ENCODE measurements around the gene NOL7. TPM values are rescaled to one million over a fixed set of nuclear protein-coding genes. Genes with fewer than 3 reads are reported as not detected.

The NOL7 gene
- total RNA-seq, 4 donors from 2014 or later, result 44.9 to 69.0 (median 63.8) TPM

DNA sequence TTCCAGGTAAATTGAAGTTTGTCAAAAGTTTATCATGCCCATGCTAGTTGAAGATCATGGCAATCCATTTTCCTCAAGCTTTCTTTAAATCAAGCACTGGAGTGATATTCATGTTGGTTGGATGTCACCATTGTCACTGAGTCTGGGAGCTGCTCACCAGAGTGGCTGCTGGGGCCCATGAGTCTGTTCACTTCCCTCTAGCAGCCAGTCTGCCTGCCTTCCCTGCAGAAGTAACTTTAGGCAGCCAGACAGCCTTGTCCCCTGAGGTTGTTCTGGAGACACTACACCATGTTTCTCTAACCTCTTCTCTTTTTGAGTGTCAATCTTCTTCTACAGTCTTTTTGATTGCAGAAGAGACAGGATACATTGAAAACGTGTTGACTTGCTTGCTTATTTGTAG lies 35.2 kb upstream of the NOL7 start:
- in situ Hi-C loops (cut with MboI; ENCODE audit: low sequenced_read_pairs in 4 of 4), result no loop called here
- Histone ChIP-seq H3K27me3 (no peaks in the 10 kb centered on the region), H3K27ac (peak overlapping the region in 2 of 4 donors; percentile 4 to 52), H3K4me3 (no peak overlapping the region), H3K9me3 (no peaks in the 10 kb centered on the region), H3K36me3 (peaks cover 0 to 32% of the 10 kb centered on the region in 2 donors), H3K4me1 (peaks cover 10 to 11% of the 10 kb centered on the region in 2 donors)
- TF ChIP-seq, protein P1, sequence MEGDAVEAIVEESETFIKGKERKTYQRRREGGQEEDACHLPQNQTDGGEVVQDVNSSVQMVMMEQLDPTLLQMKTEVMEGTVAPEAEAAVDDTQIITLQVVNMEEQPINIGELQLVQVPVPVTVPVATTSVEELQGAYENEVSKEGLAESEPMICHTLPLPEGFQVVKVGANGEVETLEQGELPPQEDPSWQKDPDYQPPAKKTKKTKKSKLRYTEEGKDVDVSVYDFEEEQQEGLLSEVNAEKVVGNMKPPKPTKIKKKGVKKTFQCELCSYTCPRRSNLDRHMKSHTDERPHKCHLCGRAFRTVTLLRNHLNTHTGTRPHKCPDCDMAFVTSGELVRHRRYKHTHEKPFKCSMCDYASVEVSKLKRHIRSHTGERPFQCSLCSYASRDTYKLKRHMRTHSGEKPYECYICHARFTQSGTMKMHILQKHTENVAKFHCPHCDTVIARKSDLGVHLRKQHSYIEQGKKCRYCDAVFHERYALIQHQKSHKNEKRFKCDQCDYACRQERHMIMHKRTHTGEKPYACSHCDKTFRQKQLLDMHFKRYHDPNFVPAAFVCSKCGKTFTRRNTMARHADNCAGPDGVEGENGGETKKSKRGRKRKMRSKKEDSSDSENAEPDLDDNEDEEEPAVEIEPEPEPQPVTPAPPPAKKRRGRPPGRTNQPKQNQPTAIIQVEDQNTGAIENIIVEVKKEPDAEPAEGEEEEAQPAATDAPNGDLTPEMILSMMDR (IDR thresholded peaks at IDR 0.05 in 4 of 5, conservative IDR thresholded peaks at IDR 0.05 in 1 of 5), result no peak
- TF ChIP-seq POLR2A (IDR thresholded peaks at IDR 0.05), result no peak
- DNase-seq (no peak), ATAC-seq (no peak)
- intact Hi-C loops (cut with DNase I; ENCODE audit: low total_unique reads), result loop anchor here (10.0 kb wide), 1 partner anchor 95 kb away; the partner anchor contains the start of gene GFOD1

DNA sequence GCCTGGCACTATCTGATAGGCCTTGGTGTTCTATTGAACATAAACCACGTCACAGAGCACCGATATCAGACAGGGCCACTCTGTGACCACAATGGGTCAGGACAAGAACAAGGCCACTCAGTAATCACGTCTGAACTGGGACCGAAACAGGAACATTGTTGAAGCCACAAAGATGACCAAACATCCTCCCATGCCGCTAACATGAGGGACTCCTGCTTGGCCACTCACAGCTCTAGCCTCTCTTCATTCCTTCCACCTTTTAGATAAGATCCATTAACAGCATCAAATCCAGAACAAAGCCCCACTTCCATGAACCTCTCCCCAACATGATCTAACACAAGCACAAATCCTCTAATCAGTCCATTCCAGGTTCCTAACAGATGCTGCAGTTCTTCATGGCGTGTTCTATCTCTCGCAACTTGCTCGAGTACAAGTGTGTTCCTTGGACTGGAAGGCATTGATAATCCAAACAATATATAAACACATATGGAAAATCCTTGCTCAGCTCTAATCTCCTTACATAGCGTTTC lies 33.4 kb upstream of the NOL7 start:
- DNase-seq (no peak), ATAC-seq (no peak)
- H3K4me3 ChIP-seq, result no peak overlapping the region
- H3K36me3 ChIP-seq, result peaks cover 0 to 41% of the 10 kb centered on the region in 2 donors
- no peaks in the 10 kb centered on the region for H3K27me3 ChIP-seq
- peaks cover 10 to 11% of the 10 kb centered on the region in 2 donors for H3K4me1 ChIP-seq
- in situ Hi-C loops (cut with MboI; ENCODE audit: low sequenced_read_pairs in 4 of 4) (no loop called here), intact Hi-C loops (cut with DNase I; ENCODE audit: low total_unique reads) (no loop called here)
- H3K27ac ChIP-seq, result no peak overlapping the region
- TF ChIP-seq, protein P1 (IDR thresholded peaks at IDR 0.05 in 4 of 5, conservative IDR thresholded peaks at IDR 0.05 in 1 of 5), result no peak
- no peak for TF ChIP-seq POLR2A (IDR thresholded peaks at IDR 0.05)
- no peaks in the 10 kb centered on the region for H3K9me3 ChIP-seq

DNA sequence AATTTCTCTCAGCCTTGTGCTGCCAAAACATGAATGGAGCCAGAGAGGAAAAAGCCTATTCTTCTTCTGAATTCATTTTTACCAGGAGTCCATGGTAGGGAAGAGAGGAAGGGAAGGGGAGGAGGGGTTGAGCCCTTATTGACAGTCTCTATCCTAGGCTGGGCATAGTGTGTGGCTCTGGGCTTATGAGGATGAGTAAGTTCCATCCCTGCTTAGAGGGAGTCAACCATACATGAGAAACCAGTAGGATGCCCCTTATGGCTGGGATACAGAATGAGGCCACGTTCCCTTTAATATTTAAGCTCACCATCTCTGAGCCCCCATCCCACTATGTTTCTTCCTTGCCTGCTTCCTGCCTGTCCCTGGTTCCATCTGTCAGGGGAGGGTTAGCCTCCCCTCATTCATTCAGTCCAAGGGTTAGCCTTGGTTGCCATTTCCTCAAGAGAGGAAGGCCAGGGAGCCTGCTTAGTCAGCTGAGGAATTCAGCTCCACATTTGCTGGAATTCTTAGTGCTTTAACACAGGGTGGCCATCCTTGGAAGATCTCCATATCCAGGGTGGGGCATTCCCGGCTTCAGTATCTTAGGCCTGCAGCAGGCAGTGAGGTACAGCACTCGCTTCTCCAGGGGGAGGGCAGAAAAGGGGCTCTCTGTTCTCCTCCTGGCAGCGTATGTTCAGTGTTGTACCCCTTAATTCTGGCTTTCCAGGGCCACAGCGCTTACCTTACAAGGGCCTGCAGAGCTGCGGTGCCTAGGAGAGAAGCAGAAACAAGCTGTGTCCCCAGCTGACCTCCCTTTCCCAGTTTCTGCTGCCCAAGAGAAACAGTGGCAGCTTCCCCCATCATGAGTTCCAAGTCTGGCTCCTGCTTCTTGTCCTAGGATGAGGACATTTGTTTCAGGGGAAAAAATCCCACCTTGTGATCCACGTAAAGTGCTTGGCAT lies 28.3 kb upstream of the NOL7 start:
- Histone ChIP-seq H3K4me3 (no peak overlapping the region), H3K9me3 (no peaks in the 10 kb centered on the region), H3K27ac (no peak overlapping the region), H3K27me3 (no peaks in the 10 kb centered on the region), H3K4me1 (no peaks in the 10 kb centered on the region), H3K36me3 (peaks cover 0 to 61% of the 10 kb centered on the region in 2 donors)
- ATAC-seq, result no peak
- TF ChIP-seq POLR2A (IDR thresholded peaks at IDR 0.05), result no peak
- TF ChIP-seq, protein P1 (IDR thresholded peaks at IDR 0.05 in 4 of 5, conservative IDR thresholded peaks at IDR 0.05 in 1 of 5), result no peak
- in situ Hi-C loops (cut with MboI; ENCODE audit: low sequenced_read_pairs in 4 of 4), result no loop called here
- DNase-seq, result no peak
- intact Hi-C loops (cut with DNase I; ENCODE audit: low total_unique reads), result no loop called here

DNA sequence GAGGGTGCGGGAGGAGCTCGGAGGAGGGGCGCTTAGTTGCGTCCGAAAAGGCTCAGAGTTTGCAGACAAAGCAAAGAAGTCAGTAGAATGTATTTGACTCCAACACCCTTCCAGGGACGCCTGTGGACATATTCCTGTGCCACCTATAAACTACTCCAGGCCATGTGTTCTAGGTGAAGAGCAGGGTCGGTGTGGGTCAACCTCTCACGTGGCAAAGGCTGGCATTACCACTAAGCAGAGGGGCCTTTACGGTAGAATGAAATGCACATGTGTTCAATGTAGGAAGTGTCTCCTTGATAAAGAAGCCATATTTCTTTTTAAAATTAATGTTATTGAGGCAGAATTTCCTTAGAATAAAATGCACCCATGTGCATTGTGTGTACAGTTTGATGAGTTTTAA lies 25.3 kb upstream of the NOL7 start:
- in situ Hi-C loops (cut with MboI; ENCODE audit: low sequenced_read_pairs in 4 of 4), result no loop called here
- Histone ChIP-seq H3K9me3 (no peaks in the 10 kb centered on the region), H3K27ac (peak overlapping the region in 1 of 4 donors; percentile 19), H3K36me3 (peaks cover 0 to 67% of the 10 kb centered on the region in 2 donors), H3K4me3 (no peak overlapping the region), H3K4me1 (no peaks in the 10 kb centered on the region), H3K27me3 (no peaks in the 10 kb centered on the region)
- TF ChIP-seq, protein P1 (IDR thresholded peaks at IDR 0.05 in 4 of 5, conservative IDR thresholded peaks at IDR 0.05 in 1 of 5), result no peak
- no peak for TF ChIP-seq POLR2A (IDR thresholded peaks at IDR 0.05)
- intact Hi-C loops (cut with DNase I; ENCODE audit: low total_unique reads), result no loop called here
- no peak for ATAC-seq
- no peak for DNase-seq

Data from gastrocnemius medialis (tissue), 4 donors.